GM12873 (cell line): ENCODE results near the gene VTI1A.

Experiments used
- TF ChIP-seq, protein P1 (sequence below): IDR thresholded peaks from 2 replicates; pipeline ENCODE4 v1.5.1; 2012; ENCODE audit warnings: low read depth, mild to moderate bottlenecking, moderate library complexity, low read length, control low read depth; ENCODE audit not compliant: insufficient read depth; ENCODE audit errors: missing control alignments

Gene VTI1A

GRCh38 chr10:112761256-112761655 is 314.2 kb downstream of the VTI1A start:
- TF ChIP-seq, protein P1, sequence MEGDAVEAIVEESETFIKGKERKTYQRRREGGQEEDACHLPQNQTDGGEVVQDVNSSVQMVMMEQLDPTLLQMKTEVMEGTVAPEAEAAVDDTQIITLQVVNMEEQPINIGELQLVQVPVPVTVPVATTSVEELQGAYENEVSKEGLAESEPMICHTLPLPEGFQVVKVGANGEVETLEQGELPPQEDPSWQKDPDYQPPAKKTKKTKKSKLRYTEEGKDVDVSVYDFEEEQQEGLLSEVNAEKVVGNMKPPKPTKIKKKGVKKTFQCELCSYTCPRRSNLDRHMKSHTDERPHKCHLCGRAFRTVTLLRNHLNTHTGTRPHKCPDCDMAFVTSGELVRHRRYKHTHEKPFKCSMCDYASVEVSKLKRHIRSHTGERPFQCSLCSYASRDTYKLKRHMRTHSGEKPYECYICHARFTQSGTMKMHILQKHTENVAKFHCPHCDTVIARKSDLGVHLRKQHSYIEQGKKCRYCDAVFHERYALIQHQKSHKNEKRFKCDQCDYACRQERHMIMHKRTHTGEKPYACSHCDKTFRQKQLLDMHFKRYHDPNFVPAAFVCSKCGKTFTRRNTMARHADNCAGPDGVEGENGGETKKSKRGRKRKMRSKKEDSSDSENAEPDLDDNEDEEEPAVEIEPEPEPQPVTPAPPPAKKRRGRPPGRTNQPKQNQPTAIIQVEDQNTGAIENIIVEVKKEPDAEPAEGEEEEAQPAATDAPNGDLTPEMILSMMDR, result no peak

DNA sequence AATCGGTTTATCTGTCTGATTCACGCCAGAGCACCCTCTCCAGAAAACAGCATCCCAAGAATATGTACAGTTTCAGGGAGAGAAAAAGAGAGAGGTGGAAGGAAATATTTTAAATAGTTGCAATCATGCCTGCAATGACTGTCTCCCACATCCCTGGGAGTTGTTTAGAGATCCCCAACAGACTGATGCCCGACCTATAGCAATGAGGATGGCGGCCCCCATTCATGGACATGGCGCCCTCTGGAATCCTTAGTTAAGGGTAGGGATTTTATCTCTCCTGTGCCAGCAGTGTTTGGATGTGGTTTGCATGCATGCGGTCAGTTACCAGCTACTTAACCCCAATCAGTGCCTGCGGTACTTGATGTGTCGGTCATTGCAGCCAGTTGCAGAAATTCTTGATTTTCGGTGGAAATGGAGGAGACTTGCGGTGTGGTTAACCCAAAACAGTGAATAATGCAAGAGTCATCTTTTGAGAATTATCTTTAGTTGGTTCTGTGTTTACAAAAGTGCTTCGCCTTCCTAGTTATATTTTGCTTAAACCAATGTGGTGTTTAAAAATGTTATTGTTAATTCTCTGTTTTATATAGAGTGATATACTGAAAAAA is 317.0 kb downstream of the VTI1A start:
- TF ChIP-seq, protein P1, result no peak

DNA sequence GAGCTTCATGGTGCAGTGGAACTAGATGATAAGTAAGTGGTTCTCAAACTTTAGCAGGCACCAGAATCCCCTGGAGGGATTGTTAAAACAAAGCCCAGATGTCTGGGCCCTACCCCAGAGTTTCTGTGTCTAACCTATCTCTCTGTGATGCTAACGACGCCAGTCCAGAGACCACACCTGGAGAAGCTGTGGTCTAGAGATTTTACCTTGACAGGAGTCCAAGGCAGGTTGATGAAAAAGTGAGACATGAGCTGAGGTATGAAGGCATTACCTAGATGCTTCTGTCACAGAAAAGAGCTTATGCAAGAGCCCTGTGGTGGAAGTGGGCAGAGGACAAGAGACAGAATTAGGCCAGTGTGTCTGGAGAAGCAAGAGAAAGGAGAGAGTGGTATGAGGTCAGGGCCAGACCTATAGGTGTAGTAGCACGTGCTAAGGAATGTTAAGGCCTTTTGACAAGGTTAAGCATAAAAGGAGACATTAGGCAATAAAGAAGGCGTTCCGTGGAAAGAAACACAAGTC is 318.8 kb downstream of the VTI1A start:
- TF ChIP-seq, protein P1, result no peak

DNA sequence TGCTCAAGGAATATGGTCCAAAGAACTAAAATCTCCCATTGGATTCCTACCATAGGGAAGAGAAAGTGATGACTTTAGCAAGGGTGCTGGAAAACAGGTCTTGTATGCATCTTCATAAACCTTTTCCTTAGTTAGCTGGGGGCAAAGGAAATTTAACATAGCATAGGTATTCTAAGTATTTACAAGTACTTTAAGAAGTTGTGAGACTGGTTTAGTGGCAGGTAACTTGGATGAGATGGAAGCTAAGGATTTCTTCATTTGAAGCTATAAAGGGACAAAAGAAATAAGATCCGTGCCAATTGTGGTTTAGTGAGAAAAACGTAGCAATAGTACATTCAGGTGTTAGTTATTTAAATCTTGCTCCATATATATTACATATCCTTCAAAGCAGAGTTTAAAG is 319.6 kb downstream of the VTI1A start:
- TF ChIP-seq, protein P1, result no peak

DNA sequence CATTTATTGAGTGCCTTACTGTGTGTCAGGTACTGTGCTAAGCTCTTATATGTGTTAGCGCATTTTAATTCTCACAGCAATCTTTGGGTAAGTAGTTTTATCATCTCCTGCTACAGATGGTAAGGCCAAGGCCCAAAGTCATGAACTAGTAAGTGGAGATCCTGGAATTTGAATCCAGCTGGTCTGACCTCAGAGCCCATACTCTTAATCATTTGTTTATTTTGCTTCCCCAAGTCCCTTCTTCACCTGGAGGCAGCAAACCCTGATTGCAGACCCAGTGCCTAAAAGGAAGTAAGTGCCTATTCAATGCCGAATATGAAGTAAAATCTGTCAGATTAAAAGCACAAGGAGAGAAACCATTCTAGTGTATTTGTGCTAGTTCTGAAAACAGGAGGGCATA is 320.1 kb downstream of the VTI1A start:
- TF ChIP-seq, protein P1, result no peak

DNA sequence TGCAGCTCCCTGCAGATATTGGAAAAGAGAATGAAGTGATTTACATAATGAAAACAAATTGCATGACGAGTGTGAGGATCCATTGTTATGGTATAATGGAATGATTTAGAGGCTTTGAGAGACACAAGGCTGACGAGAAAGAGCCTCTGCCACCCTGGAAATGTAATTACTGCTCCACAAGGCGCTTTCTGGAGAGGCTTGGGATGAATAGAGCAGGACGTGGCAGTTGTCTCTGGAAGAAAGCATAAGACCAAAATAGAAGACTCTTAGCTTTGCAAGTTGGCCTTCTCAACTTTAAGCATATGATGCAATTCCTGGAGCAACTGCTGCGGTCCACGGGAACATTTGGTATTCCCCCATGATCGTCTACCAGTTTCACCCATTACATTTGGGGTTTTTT is 321.1 kb downstream of the VTI1A start:
- TF ChIP-seq, protein P1, result no peak

- TF ChIP-seq, protein P1, result no peak
Measured at GRCh38 chr10:112769081-112769480, 322.1 kb downstream of the VTI1A start.
